Keratinocyte (primary cell): Measurements from ENCODE around the gene SKAP1. TPM values are rescaled to one million over a fixed set of nuclear protein-coding genes. Genes with fewer than 3 reads are reported as not detected.

Experiments used
- DNase-seq: peaks from one replicate; pipeline ENCODE4 v3.0.0-alpha.2; 2011; ENCODE audit warnings: low read depth, missing footprints, low spot score
- FAIRE-seq: peaks from 2 replicates; lab custom pipeline; 2011; peaks lifted over from hg19 to GRCh38; lab: Jason Lieb, UNC
- H2AFZ ChIP-seq: 2 replicates; pipeline ENCODE4 v1.6.0; 2012; ENCODE audit warnings: low read length, control low read depth, inconsistent platforms; ENCODE audit not compliant: control insufficient read depth
- H3K27ac ChIP-seq: 2 replicates; pipeline ENCODE4 v1.5.1; 2011; ENCODE audit warnings: low read length; ENCODE audit not compliant: control insufficient read depth, insufficient read depth
- H3K27me3 ChIP-seq: 3 replicates; pipeline ENCODE4 v1.6.0; 2011; ENCODE audit warnings: low read length; ENCODE audit not compliant: control insufficient read depth, insufficient read depth; ENCODE audit errors: extremely low read depth
- H3K36me3 ChIP-seq, 2 experiments: 2 replicates in 1 of 2; 3 replicates in 1 of 2; pipeline ENCODE4 v1.5.1; 2011; ENCODE audit warnings: low read length in 2 of 2, mild to moderate bottlenecking in 1 of 2; ENCODE audit not compliant: control insufficient read depth in 2 of 2, insufficient read depth in 2 of 2; ENCODE audit errors: extremely low read depth in 1 of 2
- H3K4me1 ChIP-seq: 3 replicates; pipeline ENCODE4 v1.5.1; 2011; ENCODE audit warnings: low read length; ENCODE audit not compliant: control insufficient read depth, insufficient read depth; ENCODE audit errors: extremely low read depth
- H3K4me2 ChIP-seq: 3 replicates; pipeline ENCODE4 v1.6.0; 2011; ENCODE audit warnings: low read depth, low read length; ENCODE audit not compliant: control insufficient read depth, insufficient read depth; ENCODE audit errors: extremely low read depth
- H3K4me3 ChIP-seq, 3 experiments: fragments of 200-600 bp in 1 of 3; sonication (generic) in 1 of 3; 2 replicates in 2 of 3; 3 replicates in 1 of 3; pipeline ENCODE4 v1.5.1; 2011 to 2016; ENCODE audit warnings: low read length in 3 of 3, mild to moderate bottlenecking in 3 of 3, control low read depth in 2 of 3, inconsistent platforms in 1 of 3, low read depth in 1 of 3, mixed read lengths in 1 of 3, mixed run types in 1 of 3, moderate library complexity in 1 of 3; ENCODE audit not compliant: control insufficient read depth in 2 of 3, insufficient read depth in 2 of 3; ENCODE audit errors: extremely low read depth in 1 of 3
- H3K79me2 ChIP-seq: 2 replicates; pipeline ENCODE4 v1.6.0; 2012; ENCODE audit warnings: low read length; ENCODE audit not compliant: control insufficient read depth, insufficient read depth
- H3K9ac ChIP-seq: 3 replicates; pipeline ENCODE4 v1.6.0; 2011; ENCODE audit warnings: low read length; ENCODE audit not compliant: control insufficient read depth, insufficient read depth; ENCODE audit errors: extremely low read depth
- H3K9me1 ChIP-seq: 3 replicates; pipeline ENCODE4 v1.6.0; 2011; ENCODE audit warnings: low read length; ENCODE audit not compliant: control insufficient read depth, insufficient read depth; ENCODE audit errors: extremely low read depth
- H3K9me3 ChIP-seq: 2 replicates; pipeline ENCODE4 v1.5.1; 2012; ENCODE audit warnings: low read depth, low read length; ENCODE audit not compliant: control insufficient read depth
- H4K20me1 ChIP-seq: 3 replicates; pipeline ENCODE4 v1.6.0; 2011; ENCODE audit warnings: low read length; ENCODE audit not compliant: control insufficient read depth, insufficient read depth; ENCODE audit errors: extremely low read depth
- CTCF ChIP-seq, 3 experiments: IDR thresholded peaks in 1 of 3; conservative IDR thresholded peaks in 1 of 3; optimal IDR thresholded peaks in 1 of 3; 2 replicates in 2 of 3; 3 replicates in 1 of 3; pipeline versions ENCODE3 to v1.5.1; 2011; ENCODE audit warnings: low read length in 3 of 3, mild to moderate bottlenecking in 3 of 3, moderate library complexity in 2 of 3, control low read depth in 1 of 3, inconsistent platforms in 1 of 3; ENCODE audit not compliant: insufficient read depth in 2 of 3; ENCODE audit errors: extremely low read depth in 1 of 3
- EZH2 ChIP-seq: IDR thresholded peaks from one replicate; pipeline ENCODE4 v1.6.1; 2012; ENCODE audit warnings: inconsistent platforms, mild to moderate bottlenecking, low read length, moderate library complexity
- dilution Hi-C: fragments of 300-500 bp; cut with MboI; formaldehyde crosslinking; loops from one replicate; pipeline ENCODE4 v1.7.0; 2020; ENCODE audit warnings: low sequenced_read_pairs; ENCODE audit not compliant: extremely low pct_ligation_motif_present
- polyA plus RNA-seq, 5 experiments: library from polyadenylated mRNA; depleted of rRNA in 3 of 5; stranded (reverse) in 3 of 5; stranded (forward) in 1 of 5; unstranded in 1 of 5; fragments of >200 nt; gene quantifications; 1 replicate in 1 of 5; 2 replicates in 3 of 5; 3 replicates in 1 of 5; pipeline versions ENCODE4 v1.2.1 to v1.2.3, GENCODE V29; 2011 to 2012; ENCODE audit warnings: missing spikeins in 2 of 5, low read depth in 1 of 5, low replicate concordance in 1 of 5

SKAP1 gene
- polyA plus RNA-seq, 1 donor (not counting 4 experiments of a cell fraction or from before 2014, with no cell fraction given) = not detected

DNA sequence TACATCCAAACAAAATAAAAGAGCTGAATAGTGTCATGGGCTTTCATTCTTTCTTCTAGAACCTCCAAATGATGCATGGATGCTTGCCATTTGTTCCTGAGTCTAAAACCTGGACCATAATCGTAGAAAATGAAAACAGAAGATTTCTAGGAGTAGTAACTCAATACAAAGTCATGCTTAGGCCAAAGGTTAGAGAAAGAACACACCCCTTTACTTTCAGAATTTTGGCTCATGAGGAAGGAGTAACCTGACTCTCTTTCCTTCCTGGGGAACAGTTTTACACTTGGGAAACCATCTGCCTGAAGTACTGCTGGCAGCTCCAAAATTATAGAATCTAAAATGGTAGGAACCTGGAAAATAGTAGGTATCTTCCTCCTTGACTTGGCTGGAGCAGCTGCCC is 185.2 kb downstream of the SKAP1 start:
- Histone ChIP-seq H4K20me1 (no peaks in the 10 kb centered on the region), H3K9ac (no peak overlapping the region), H3K9me3 (no peaks in the 10 kb centered on the region), H3K4me1 (peaks cover 57% of the 10 kb centered on the region), H3K9me1 (no peaks in the 10 kb centered on the region), H3K27ac (no peak overlapping the region), H3K4me2 (no peak overlapping the region), H3K4me3 (no peak overlapping the region), H3K27me3 (no peaks in the 10 kb centered on the region), H2AFZ (peak overlapping the region; percentile 42), H3K36me3 (no peaks in the 10 kb centered on the region), H3K79me2 (no peaks in the 10 kb centered on the region)
- dilution Hi-C loops = no loop called here
- TF ChIP-seq EZH2 (no peak), CTCF (optimal IDR thresholded peaks at IDR 0.05 in 1 of 3, IDR thresholded peaks at IDR 0.05 in 1 of 3, conservative IDR thresholded peaks at IDR 0.05 in 1 of 3; ENCODE audit: extremely low read depth in 1 of 3, insufficient read depth in 2 of 3, low read length in 3 of 3) (no peak)
- FAIRE-seq (no peak), DNase-seq (no peak)

- FAIRE-seq = no peak
- Histone ChIP-seq H2AFZ (peak overlapping the region; percentile 80), H3K4me3 (no peak overlapping the region), H3K79me2 (no peaks in the 10 kb centered on the region), H3K9ac (no peak overlapping the region), H3K4me2 (peak overlapping the region; percentile 23), H3K9me1 (no peaks in the 10 kb centered on the region), H3K36me3 (no peaks in the 10 kb centered on the region), H3K27ac (no peak overlapping the region), H4K20me1 (no peaks in the 10 kb centered on the region), H3K9me3 (no peaks in the 10 kb centered on the region), H3K4me1 (peaks cover 58% of the 10 kb centered on the region), H3K27me3 (no peaks in the 10 kb centered on the region)
- TF ChIP-seq EZH2 (no peak), CTCF (optimal IDR thresholded peaks at IDR 0.05 in 1 of 3, IDR thresholded peaks at IDR 0.05 in 1 of 3, conservative IDR thresholded peaks at IDR 0.05 in 1 of 3; ENCODE audit: extremely low read depth in 1 of 3, insufficient read depth in 2 of 3, low read length in 3 of 3) (no peak)
- DNase-seq = no peak
- dilution Hi-C loops = no loop called here
These were observed 185.8 kb downstream of the SKAP1 start for GRCh38 chr17:48244121-48244711.
